Measurements from ENCODE around the gene MGAT4D.
"Not testable (repeated sequence)": the region's sequence is repeated elsewhere in the genome, so short reads cannot be mapped to it uniquely, and the experiment has no call there.

The MGAT4D gene

DNA sequence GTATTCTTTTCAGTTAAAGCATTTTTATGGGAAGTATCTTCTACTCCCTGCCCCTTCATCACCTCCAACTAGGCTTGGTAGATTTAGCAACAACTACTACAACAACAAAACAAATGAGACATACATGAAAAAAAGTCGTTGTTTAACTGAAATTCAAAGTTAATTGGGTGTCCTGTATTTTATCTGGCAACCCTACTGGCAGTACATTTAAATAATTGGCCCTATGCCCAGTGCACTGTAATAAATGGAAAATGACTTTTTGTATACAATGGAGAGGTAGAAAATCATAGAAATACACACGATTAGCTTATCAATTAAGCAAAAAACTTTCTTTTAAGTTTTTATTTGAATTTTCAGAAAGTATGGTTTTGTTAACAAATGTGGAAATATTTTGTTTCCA is 49.3 kb downstream of the MGAT4D start:
- DNase-seq (ENCODE audit: low read depth in 1 of 2, low spot score in 1 of 2), result no peak
- no peak overlapping the region for H3K4me3 ChIP-seq (replicated peaks; ENCODE audit: insufficient read depth, low read length)
- H3K27me3 ChIP-seq (ENCODE audit: insufficient read depth, poor library complexity, severe bottlenecking), result peaks cover 2% of the 10 kb centered on the region
- no peak overlapping the region for H3K27ac ChIP-seq (replicated peaks)
- TF ChIP-seq GABPA (IDR thresholded peaks at IDR 0.05; ENCODE audit: low read depth) (no peak), POLR2AphosphoS5 (IDR thresholded peaks at IDR 0.05; ENCODE audit: low read depth) (no peak), SPI1 (IDR thresholded peaks at IDR 0.05; ENCODE audit: borderline replicate concordance, low read depth) (no peak), REST (IDR thresholded peaks at IDR 0.05; ENCODE audit: insufficient replicate concordance, low read depth) (no peak)
- TF ChIP-seq, protein P1, sequence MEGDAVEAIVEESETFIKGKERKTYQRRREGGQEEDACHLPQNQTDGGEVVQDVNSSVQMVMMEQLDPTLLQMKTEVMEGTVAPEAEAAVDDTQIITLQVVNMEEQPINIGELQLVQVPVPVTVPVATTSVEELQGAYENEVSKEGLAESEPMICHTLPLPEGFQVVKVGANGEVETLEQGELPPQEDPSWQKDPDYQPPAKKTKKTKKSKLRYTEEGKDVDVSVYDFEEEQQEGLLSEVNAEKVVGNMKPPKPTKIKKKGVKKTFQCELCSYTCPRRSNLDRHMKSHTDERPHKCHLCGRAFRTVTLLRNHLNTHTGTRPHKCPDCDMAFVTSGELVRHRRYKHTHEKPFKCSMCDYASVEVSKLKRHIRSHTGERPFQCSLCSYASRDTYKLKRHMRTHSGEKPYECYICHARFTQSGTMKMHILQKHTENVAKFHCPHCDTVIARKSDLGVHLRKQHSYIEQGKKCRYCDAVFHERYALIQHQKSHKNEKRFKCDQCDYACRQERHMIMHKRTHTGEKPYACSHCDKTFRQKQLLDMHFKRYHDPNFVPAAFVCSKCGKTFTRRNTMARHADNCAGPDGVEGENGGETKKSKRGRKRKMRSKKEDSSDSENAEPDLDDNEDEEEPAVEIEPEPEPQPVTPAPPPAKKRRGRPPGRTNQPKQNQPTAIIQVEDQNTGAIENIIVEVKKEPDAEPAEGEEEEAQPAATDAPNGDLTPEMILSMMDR (IDR thresholded peaks at IDR 0.05; ENCODE audit: insufficient read depth, low read length), result no peak

DNA sequence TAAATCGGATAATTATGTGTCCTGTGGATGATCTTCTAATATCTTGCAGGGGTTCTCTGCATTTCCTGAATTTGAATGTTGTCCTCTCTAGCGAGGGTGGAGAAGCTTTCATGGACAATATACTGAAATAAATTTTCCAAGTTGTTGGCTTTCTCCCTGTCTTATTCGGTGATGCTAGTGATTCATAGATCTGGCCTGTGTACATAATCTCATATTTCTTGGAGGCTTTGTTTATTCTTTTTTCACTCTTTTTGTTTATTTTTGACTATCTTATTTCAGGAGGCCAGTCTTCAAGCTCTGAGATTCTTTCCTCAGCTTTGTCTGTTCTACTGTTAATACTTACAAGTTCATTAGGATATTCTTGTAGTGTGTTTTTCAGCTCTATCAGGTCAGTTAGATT is 49.9 kb downstream of the MGAT4D start:
- TF ChIP-seq REST (IDR thresholded peaks at IDR 0.05; ENCODE audit: insufficient replicate concordance, low read depth), result no peak
- no peak for TF ChIP-seq SPI1 (IDR thresholded peaks at IDR 0.05; ENCODE audit: borderline replicate concordance, low read depth)
- TF ChIP-seq, protein P1 (IDR thresholded peaks at IDR 0.05; ENCODE audit: insufficient read depth, low read length), result no peak
- peaks cover 2% of the 10 kb centered on the region for H3K27me3 ChIP-seq (ENCODE audit: insufficient read depth, poor library complexity, severe bottlenecking)
- no peak overlapping the region for H3K27ac ChIP-seq (replicated peaks)
- no peak for DNase-seq (ENCODE audit: low read depth in 1 of 2, low spot score in 1 of 2)
- H3K4me3 ChIP-seq (replicated peaks; ENCODE audit: insufficient read depth, low read length), result no peak overlapping the region

GRCh38 chr4:140444347-140444746 is 53.7 kb downstream of the MGAT4D start:
- H3K4me3 ChIP-seq (replicated peaks; ENCODE audit: insufficient read depth, low read length); DNase-seq (ENCODE audit: low read depth in 1 of 2, low spot score in 1 of 2); H3K27me3 ChIP-seq (ENCODE audit: insufficient read depth, poor library complexity, severe bottlenecking); H3K27ac ChIP-seq (replicated peaks): not testable (repeated sequence)

- TF ChIP-seq REST (IDR thresholded peaks at IDR 0.05; ENCODE audit: insufficient replicate concordance, low read depth) (no peak), GABPA (IDR thresholded peaks at IDR 0.05; ENCODE audit: low read depth) (no peak), POLR2AphosphoS5 (IDR thresholded peaks at IDR 0.05; ENCODE audit: low read depth) (no peak), SPI1 (IDR thresholded peaks at IDR 0.05; ENCODE audit: borderline replicate concordance, low read depth) (no peak)
- TF ChIP-seq, protein P1 (IDR thresholded peaks at IDR 0.05; ENCODE audit: insufficient read depth, low read length), result no peak
- Histone ChIP-seq H3K27ac (replicated peaks) (no peak overlapping the region), H3K27me3 (ENCODE audit: insufficient read depth, poor library complexity, severe bottlenecking) (peaks cover 4% of the 10 kb centered on the region), H3K4me3 (replicated peaks; ENCODE audit: insufficient read depth, low read length) (no peak overlapping the region)
- no peak for DNase-seq (ENCODE audit: low read depth in 1 of 2, low spot score in 1 of 2)
Observed at GRCh38 chr4:140439644-140440142, 58.4 kb downstream of the MGAT4D start.
